ENCODE measurements around the gene NELFCD.
A peak's percentile ranks its signal among the peaks of the same experiment; 100 is the strongest.
"Not testable (repeated sequence)": the region's sequence is repeated elsewhere in the genome, so short reads cannot be mapped to it uniquely, and the experiment has no call there.

Gene NELFCD

DNA sequence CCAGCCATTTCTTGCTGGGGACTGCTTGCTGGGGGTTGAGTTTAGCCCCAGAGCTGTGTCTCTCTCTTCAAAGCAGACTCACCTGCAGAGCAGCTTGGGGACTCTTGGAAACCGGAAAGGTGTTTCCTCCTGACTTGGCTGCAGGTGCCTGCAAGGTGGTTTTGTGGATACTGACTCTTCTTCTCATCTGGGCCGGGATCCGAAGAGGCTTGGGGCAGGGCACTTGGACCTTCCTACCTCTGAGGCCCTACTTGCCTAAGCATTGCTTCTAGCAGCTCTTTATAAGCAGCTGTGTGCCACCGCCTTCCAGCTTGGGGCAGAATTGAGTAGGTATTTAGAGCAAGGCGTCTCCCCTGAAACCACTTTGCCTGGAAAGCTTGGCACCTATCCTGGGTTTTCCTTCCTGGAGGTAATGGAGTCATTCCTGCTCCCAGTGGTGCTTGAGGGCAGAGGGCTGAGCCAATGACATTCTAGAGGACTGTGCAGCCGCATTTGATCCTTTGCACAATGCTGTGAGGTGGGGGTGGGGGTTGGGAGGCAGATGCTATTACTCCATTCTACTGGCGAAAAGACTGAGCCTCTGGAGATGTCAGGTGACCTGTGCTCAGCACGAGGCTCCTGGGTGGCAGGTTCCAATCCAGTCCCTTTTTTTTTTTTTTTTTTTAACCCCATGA is 29.4 kb downstream of the NELFCD start:
- no peak for DNase-seq (ENCODE audit: low read depth)

- DNase-seq (ENCODE audit: low read depth) = peak; percentile 87
These were observed 30.2 kb downstream of the NELFCD start for GRCh38 chr20:59010995-59011873.

GRCh38 chr20:59011874-59012157 is 30.8 kb downstream of the NELFCD start:
- not testable (repeated sequence) for DNase-seq (ENCODE audit: low read depth)

- no peak for DNase-seq (ENCODE audit: low read depth)
These were observed 32.2 kb downstream of the NELFCD start for GRCh38 chr20:59013031-59013951.

- DNase-seq (ENCODE audit: low read depth) = peak; percentile 36
These were observed 33.0 kb downstream of the NELFCD start for GRCh38 chr20:59013959-59014608.

- no peak for DNase-seq (ENCODE audit: low read depth)
These were observed 33.8 kb downstream of the NELFCD start for GRCh38 chr20:59014680-59015389.

GRCh38 chr20:59015411-59015810 is 34.4 kb downstream of the NELFCD start:
- DNase-seq (ENCODE audit: low read depth) = no peak

GRCh38 chr20:59015812-59016711 is 35.0 kb downstream of the NELFCD start:
- DNase-seq (ENCODE audit: low read depth) = no peak

DNA sequence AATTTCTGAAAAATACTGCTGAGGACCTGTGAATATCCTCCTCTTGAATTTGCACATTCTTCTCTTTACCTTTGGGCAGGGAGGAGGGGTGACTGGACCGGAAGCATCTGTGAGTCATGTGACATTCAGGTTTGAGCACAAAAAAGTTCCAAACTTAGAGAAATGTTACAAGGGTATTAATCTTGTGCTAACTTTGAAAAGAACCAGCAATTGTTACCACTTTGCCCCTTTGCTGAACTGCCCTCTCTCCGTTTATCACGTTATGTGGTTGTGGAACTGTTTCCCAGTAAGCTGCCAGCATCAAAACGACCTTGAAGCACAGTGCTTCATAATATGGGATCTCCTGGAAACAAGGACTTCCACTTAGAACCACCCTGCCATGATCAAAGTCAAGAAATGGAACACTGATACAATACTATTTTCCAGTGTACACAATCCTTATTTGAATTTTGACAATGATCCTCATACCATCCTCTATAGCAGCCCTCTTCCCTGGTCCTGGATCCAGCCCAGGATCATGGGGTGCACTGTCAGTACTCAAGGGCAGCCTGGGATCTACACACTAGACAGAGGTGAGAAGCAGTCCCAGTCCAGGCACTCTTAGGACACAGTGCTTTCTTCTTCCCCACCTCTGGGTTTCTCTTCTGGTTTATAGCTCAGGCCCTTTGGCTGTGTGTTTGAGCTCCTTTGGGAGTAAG is 35.9 kb downstream of the NELFCD start:
- DNase-seq (ENCODE audit: low read depth) = peak; percentile 55

DNA sequence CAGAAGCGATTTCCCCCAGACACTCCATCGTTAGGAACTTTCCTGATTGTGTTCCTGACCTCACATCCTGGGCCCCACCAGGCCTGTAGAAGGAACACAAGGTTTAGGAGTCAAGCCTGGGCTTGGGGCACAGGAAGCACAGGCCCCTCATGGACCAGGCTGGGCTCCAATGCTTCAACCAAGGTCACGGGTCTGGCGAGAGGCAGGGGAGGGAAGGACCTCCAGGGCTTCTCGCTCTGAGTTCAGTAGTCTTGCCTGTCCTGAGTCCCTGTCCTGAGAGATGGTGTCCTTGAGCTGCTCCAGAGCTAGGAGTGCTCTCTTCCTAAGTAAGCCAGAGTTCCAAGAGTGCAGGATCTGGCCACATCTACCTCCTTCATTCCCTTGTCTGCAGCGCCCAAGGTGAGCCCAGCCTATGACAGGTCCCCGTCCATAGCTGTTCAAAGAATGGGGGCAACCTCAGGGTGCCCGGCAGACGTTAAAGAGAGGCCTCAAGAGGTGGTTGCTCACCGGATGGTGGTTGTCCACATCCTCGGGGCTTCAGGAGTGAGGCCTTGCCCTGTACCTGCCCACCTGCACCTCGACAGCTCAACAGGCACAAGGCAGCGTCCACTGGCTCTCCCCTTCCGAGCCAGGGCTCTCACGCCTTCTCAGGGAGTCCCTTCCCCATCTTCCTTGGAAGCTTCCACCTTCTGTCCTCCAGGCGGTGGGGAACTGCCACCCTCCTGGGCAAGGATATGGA is 36.6 kb downstream of the NELFCD start:
- DNase-seq (ENCODE audit: low read depth) = no peak

GRCh38 chr20:59018817-59019216 is 37.8 kb downstream of the NELFCD start:
- no peak for DNase-seq (ENCODE audit: low read depth)

DNA sequence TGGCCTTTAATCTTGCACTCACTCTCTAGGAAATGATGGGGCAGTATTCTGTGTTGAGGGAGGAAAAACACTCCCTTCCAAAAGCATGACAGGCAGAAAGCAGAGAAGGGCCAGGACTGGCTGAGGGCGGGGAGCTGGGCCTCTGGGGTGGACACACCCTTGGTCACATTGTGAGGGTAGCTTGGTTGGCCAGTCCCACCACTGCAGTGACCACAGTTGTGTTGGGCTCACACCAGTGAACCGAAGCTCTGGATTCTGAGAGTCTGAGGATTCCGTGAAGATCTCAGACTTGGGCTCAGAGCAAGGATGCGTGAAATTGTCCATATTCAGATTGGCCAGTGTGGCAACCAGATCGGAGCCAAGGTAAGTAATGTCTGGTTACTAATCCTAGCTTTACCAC is 38.2 kb downstream of the NELFCD start, which contains the start of gene TUBB1:
Gene TUBB1 (plus strand): TSS at position 213 of the 400 bp plus-strand sequence. CDS start 94 bp downstream, at position 307.
- no peak for DNase-seq (ENCODE audit: low read depth)

DNA sequence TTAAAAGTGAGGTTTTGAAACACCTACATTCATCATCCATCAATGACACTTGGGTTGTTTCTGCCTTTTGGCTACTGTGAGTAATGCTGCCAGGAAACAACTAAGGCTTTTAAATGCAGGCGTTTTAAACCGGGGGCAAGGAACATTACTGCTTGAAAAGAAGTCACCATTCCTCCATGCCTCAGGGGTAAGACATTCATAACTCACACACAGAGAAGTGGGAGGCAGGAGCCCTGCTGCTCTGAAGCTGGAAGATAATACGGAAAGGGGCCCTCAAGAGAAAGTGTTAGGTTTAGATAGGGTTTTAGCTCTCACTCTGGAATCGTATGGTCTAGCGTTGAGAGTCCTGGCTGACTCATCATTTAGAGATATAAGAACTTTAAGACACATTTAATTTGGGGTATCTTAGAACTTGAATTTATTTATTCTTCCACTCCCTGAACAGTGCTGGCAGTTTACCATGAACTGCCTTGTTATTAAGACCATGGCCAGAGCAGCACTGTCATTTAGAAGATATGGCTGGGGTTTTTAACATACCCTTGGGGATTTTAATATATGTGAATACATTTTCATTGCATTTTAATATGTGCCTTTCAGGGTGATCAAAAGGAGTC is 40.0 kb downstream of the NELFCD start:
- DNase-seq (ENCODE audit: low read depth) = peak; percentile 82

GRCh38 chr20:59022754-59023153 is 41.7 kb downstream of the NELFCD start:
- DNase-seq (ENCODE audit: low read depth) = no peak

DNA sequence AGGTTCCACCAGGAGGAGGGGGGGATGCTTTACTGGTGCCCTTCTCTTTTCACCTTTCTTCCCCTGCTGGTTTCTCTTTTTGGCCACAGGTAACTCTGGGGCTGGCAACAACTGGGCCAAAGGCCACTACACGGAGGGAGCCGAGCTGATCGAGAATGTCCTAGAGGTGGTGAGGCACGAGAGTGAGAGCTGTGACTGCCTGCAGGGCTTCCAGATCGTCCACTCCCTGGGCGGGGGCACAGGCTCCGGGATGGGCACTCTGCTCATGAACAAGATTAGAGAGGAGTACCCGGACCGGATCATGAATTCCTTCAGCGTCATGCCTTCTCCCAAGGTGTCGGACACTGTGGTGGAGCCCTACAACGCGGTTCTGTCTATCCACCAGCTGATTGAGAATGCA is 42.6 kb downstream of the NELFCD start:
- DNase-seq (ENCODE audit: low read depth) = no peak

DNA sequence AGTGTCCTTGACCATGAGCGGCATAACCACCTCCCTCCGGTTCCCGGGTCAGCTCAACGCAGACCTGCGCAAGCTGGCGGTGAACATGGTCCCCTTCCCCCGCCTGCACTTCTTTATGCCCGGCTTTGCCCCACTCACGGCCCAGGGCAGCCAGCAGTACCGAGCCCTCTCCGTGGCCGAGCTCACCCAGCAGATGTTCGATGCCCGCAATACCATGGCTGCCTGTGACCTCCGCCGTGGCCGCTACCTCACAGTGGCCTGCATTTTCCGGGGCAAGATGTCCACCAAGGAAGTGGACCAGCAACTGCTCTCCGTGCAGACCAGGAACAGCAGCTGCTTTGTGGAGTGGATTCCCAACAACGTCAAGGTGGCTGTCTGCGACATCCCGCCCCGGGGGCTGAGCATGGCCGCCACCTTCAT is 43.1 kb downstream of the NELFCD start:
- no peak for DNase-seq (ENCODE audit: low read depth)

DNA sequence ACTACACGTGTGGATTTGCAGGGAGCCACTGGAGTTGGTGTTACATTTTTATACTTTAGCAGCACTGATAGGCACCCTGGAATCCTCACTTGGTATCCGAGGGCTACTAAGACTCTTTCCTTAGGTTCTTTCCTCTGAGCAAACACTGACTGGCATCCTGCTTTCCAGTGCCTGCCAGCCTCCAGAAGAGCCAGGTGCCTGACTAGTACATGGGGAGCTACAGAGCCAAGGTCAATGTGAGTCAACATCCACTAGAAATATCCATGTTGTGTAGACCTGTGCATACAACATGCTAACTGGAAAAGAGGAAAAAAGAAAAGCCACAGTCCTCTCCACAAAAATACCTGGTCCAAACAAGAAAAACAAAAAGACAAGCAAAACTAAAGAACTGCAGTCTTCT is 44.0 kb downstream of the NELFCD start:
- no peak for DNase-seq (ENCODE audit: low read depth)

GRCh38 chr20:59025511-59025910 is 44.5 kb downstream of the NELFCD start:
- DNase-seq (ENCODE audit: low read depth) = no peak

Data from amniotic epithelial cell (primary cell).